ENCODE data around the gene IL36A. TPM values are rescaled to one million over a fixed set of nuclear protein-coding genes. Genes with fewer than 3 reads are reported as not detected.

Gene IL36A
- total and polyA plus RNA-seq, 9 of the 15 experiments (the other 6 are each of a cell fraction or from before 2014, with no cell fraction given) = not detected

GRCh38 chr2:113012436-113013335, 7.4 kb downstream of the IL36A start (continued):
- TF ChIP-seq NR0B1 (IDR thresholded peaks at IDR 0.05; ENCODE audit: partially characterized antibody) (no peak), SMARCE1 (IDR thresholded peaks at IDR 0.05) (peak; percentile 100), CHD7 (IDR thresholded peaks at IDR 0.05; ENCODE audit: low read depth, low read length) (no peak), HBP1 (CRISPR knock-in tag; IDR thresholded peaks at IDR 0.05) (0 out of 2 replicates have a peak, but pooled peaks have one; percentile 32), CHD4 (IDR thresholded peaks at IDR 0.05; ENCODE audit: insufficient read depth, insufficient replicate concordance, low read depth, low read length, poor library complexity, severe bottlenecking) (peak; percentile 33), ZKSCAN8 (CRISPR knock-in tag; IDR thresholded peaks at IDR 0.05) (no peak), KLF1 (tag; IDR thresholded peaks at IDR 0.05) (no peak), PCBP1 (IDR thresholded peaks at IDR 0.05; ENCODE audit: low read depth, low read length, poor library complexity, severe bottlenecking) (no peak), SIN3A (IDR thresholded peaks at IDR 0.05; ENCODE audit: borderline replicate concordance in 2 of 2, control insufficient read depth in 1 of 2, low read depth in 2 of 2, low read length in 2 of 2) (no peak)
